Fibroblast of skin of scalp (primary cell): ENCODE data around the gene ARL6IP5.

Experiments used
- DNase-seq: peaks from one replicate; pipeline ENCODE4 v3.0.0-alpha.2; 2013

ARL6IP5 gene

DNA sequence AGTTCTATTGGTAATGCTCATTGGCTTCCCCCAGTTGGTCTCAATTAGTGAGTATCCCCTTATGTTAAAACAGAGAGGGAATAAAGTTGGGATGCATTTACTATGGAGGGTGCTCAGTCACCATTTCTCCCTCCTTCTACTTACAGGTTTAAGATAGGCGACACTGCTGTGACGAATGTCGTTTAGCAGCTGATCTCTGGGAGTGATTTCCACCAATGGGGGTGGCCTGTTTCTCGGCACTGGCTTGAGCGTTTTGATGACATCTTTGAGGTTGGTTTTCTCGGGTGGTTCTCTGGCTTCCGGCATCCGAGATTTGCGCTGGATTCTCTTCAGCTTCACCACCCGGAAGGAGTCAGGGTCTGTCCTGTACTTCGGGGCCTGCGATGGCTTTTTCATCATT is 33.8 kb downstream of the ARL6IP5 start:
- DNase-seq: no peak

DNA sequence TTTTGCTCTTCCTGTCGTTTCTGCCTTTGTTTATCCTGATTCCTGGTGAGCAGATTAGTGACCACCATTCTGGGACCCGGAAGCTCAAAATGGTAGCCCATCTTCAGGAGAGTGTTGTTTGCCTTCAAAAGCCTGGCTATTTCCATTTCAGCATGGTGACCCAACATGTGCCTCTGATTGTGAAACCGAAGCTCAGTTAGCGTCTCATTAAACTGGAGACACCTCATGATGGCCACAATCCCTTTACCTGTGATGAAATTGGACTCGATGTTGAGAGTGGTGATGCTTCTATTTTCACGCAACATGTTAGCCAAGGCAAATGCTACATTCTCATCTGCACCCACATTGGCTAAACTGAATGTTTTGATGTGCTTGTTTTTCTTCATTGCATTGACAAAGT is 34.4 kb downstream of the ARL6IP5 start:
- no peak for DNase-seq

DNA sequence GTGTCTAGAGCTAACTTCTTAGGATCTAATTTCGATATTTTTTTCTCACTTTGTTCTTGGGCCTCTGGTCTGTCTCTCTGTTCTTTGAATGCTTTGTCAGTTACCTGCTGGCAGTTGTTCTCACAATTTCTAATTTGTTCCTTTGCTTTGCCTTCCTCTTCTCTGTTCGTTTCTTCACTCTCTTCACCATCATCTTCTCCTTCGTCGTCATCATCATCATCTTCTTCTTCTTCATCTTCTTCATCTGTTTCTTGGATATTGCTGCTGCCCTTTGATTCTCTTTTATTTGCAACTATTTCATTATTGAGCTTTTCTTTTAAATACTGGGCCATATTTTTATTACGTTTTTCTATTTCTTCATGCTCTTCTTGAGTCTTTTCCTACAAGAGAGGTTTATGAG is 34.9 kb downstream of the ARL6IP5 start:
- DNase-seq: no peak

DNA sequence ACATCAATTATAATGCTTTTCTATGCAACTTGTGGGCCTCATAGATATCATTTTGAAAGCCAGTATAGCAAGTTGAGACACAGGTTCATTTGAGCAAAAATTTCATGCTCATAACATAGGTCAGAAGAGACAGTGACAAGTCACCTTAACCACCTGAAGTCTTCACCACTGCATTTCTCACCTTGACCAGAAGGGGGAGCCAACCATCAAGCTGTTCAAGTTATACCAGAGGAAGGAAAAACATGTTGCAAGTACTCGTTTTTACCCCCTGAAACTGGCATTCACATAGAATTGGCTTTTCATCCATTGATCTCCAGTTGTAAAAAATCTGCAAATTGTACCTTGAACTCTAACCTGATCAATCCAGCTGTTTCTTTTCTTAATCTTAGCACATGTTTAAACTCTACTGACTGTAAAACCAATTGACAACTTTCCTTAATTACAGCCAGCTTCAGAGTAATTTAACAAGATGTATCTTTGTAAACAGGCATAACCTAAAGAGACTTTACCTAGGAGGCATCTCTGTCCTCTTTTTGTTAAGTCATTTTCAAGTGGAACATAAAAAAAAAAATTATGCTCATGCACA is 36.2 kb downstream of the ARL6IP5 start:
- peak; percentile 62 for DNase-seq

DNA sequence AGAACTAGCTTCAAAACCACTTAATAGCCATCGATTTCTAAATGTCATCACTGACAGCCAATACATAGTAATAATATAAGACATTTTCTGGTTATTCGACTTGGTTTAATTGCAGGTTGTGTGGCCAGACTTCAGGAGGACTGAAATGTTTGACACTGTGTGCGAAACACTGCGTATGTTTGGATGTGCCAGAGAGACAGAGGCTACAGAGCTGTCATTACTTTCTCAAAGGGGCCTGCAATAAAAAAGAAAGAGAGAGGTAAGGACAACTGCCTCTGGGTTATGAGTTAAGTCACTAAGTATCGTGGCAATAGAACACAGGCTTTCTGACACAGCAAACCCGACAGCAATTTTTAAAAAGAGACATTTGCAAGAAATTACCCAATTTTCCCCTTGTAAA is 36.8 kb downstream of the ARL6IP5 start:
- DNase-seq: no peak

DNA sequence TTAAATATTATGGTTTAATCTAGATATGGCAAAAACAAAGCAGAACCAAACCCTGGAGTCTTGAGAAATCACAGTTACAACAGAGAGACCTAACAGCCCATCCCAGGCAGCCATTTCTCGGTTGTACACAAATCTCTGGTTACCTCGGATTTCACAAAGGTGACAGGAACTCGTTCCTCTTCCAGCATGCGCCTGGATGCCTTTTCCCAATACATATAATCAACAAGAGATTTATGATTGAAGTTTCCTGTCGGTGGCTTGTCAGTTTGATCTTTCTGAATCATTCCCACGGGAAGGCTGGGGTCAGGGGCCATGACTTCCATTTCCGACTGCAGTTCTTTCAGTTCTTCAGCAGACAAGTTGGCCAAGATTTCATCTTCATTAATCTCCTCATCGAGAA is 37.2 kb downstream of the ARL6IP5 start:
- DNase-seq: no peak

DNA sequence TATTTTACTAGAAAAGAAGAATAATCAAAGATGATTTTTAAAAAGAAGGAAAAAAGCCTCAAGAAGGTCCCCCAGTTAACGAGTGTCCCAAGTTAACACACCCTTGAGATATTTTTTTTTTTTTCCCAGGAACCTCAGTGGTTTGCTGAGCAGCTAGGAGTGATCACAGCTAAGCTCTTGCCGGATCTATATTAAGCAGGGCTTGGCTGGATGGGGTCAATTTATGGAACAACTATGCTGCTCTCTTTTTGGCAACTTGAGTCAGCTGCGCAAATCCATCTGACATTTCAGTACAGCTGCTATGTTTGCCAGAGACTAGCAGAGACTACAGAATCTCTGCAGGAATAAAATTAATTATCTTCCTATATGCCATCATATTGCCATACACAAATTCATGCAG is 37.7 kb downstream of the ARL6IP5 start, which contains the start of gene LMOD3:
Gene LMOD3 (minus strand): TSS at position 193 of the 400 bp plus-strand sequence. CDS start 209 bp downstream, outside the sequence.
- no peak for DNase-seq

DNA sequence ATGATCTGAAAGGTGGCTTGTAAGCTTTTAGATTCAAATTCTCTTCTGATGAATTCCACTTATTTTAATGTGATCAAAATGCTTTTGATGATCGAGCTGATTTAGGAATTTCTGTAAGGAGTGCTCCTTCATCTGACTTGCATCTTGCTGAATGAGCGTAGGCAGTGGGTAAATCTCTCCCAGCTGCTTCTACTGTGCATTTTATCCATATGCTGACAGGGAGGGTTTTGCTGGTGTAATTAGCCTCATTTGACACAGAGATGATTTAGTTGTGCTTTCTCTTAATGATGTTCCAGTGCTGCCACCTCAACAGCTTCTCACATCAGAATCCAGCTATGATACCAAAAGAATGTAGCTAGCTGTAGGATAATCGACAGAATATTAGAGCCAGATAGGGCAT is 41.5 kb downstream of the ARL6IP5 start:
- no peak for DNase-seq

DNA sequence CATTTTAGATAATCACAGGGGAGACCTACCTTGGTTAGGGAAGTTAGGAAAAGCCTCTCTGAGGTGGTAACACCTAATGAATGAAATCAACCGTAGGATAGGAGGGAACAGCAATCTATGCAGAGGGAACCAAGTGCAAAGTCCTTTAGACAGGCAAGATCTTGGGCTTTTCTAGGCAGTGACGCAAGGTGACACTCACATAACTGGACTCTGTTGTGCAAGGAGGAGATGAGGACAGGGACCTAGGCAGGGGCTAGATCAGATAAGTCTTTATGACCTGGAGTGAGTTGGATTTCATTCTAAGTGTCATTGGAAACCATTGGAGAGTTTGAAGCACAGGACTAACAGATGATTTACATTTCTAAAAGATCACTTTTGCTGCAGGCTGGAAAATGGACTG is 42.3 kb downstream of the ARL6IP5 start:
- DNase-seq: no peak

DNA sequence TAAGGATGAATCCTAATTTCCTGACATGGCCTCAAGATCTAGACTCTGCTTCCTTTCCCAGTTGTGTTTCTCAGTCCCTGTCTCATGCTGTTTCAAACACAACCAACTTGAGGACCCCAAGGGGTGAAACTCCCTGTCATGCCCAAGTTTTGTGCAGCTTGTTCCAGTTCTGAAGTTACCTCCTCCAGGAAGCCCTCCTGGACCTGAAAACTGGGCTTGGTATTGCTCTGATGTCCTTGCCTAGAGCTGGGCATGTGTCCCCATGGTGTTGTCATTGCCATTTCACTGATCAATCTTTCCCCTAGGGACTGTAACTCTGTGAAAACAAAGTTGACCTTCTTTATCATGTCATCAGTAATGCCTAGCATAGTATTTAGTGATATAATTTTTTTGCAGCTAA is 43.8 kb downstream of the ARL6IP5 start:
- DNase-seq: no peak

DNA sequence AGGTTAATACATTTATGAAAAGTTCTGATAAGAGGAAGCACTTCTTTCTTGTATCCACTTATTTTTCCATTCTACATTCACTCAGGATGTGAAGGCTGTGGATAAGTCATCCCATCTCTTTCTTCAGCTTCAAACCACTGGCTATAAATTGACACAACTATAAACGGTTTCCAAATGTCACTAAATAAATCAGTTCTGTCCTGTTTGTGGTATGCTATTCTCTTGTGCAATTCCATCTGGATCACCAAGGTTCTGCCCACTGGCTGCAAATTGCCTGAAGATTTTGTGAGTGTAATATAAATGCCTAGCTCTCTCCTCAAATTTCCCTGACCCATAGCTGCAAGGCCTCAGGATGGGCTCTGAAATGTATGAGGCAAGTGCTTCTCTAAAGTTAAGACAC is 44.8 kb downstream of the ARL6IP5 start:
- no peak for DNase-seq

DNA sequence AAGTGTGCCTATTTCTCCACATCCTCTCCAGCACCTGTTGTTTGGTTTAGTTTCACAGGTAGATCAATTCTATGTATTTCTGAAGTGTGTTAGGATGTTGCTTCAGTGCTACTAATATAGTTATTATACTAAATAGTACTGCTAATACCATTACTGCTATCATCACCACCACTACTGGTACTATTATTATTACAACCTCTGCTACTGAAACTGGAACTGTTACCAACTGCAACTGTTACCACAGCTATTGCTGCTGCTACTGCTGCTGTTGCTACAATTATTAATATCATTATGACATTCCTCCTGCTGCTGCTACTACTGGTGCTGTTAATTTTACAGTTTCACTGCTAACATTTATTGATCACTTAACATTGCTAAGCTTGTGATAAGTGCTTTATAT is 46.0 kb downstream of the ARL6IP5 start:
- no peak for DNase-seq

DNA sequence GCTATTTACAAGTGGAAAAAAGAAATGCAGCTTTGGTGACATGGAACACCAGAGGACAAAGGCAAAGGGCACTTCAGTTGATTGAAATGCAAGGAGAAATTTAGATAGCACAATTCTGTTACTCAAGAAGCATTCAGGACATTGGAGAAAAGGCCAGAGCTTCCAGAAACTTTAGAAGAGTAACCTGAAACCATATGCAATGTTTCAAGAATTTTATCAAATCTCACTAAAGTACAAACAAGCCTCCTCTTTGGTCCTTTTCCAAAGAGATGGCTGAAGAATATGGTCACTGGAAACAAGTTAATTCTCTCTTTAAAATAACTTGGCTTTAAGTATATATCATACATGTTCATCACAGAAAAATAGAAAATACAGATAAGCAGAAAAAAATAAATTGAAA is 52.3 kb downstream of the ARL6IP5 start:
- DNase-seq: no peak

DNA sequence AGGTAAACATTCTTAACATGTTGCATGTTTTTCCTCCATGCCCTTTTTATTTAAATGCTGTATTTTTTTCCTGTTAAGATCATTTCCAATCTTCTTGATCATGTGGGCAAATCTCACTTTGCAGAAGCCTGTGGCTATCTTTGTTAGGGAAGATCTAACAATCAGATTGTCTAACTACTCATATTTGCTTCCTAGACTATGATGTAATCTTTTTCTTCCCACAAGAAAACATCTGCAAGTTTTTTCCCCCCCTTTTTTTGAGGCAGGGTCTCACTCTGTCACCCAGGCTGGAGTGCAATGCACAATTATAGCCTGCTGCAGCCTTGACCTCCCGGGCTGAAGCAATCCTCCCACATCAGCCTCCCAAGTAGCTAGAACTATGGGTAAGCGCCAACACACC is 52.7 kb downstream of the ARL6IP5 start:
- no peak for DNase-seq

DNA sequence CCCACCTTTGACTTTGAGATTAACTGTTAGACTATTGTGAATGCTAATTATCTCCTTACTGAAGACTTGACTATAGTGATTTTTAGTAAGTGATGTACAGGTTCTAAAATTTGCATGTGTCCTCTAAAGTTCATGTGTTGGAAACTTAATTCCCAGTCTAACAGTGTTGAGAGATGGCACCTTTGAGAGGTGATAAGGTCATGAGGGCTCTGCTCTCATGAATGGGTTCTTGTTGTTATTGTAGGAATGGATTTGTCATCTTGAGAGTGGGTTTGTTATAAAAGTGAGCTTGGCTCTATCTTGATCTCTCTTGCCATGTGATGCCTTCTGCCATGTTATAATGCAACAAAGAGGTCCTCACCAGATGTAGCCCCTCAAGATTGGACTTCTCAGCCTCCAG is 56.6 kb downstream of the ARL6IP5 start:
- no peak for DNase-seq

DNA sequence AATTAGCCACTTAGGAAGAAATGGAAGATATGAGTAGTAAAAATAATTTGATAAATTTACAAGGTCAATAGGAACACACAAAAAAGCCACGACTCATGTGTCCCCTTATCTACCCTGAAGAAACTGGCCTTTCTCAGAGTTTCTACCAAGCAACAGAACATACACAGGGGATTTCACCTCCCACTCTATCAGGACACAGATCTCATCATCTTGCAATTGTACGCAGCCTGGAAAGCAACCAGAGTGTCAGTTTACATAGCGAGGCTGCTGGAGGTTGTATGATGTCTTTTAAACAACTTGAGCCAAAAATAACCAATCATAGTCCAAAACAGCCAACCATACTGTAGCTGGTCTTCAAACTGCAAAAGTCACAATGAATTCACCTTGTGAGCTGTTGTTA is 57.4 kb downstream of the ARL6IP5 start:
- DNase-seq: peak; percentile 3

DNA sequence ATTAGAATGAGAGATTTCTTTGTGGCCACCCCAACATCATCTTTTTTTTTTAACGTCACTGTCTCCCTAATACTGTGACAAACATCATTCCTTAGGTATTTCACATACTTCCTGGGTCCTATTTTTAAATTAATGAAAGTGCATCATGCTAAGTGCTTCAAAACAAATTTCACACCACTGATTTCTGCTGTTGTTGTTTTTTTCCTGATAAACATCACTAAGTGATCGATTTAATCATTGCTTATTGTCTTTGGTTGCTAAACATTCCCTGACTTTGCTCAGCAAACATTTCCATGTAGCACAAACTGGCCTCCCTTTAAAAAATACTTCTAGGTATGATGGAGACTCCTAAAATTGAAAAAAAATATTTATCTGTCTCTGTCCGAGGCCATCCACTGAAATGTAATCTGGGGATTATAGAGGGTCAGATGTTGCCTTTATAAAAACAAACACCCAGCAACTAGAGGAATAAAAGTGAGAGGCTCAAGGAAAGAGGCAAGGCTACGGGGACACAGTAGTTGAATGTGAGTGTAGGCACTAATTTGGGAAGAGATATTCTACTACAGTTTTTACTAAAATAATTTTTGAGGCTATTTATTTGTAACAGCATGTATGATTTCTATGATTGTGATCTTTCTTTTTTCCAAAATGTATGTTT is 58.2 kb downstream of the ARL6IP5 start:
- no peak for DNase-seq

DNA sequence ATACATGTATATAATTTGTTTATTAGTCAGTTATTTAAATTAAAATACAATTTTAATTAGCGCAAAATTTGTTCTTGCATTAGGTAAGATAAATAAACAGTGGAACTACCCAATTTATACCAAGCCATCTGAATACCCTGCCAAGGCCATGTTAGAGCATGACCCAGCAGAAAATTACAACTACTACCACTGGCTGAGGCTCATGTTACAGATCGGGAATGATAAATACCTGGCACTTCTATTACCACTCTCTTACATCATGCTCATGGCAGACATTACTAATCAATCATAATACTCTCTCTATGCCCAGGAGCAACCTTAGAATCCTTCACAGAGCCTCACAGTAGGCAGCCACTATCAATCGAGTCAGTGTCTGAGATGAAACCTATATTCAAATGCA is 58.9 kb downstream of the ARL6IP5 start:
- DNase-seq: peak; percentile 67

DNA sequence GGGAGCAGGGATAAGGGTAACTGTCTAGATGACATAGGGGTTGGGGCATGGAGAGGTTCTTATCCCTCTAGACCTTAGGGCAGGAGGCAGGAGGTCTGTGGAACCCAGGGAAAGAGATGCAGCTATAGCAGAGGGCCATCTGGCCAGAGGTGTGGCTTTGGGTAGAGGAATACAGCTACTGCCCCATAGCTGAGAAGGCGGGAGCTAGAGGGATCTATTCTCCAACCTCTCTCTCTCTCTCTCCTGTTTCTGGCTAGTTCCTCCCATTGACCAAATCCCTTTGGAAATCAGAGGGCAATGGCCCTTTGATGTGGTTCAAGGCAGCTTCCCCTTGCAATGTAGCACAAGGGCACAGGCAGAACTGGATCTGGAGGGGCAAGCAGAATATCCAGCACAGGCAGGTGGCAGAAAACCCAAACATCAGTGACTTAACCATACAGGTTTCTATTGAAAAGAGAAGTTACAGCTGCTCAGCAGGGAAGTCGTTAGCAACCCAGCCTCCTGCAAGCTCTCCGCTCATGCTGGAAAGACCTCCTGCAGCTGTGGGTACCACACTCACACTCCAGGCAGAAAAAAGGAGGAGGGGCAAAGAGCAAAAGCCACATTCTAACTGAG is 60.0 kb downstream of the ARL6IP5 start:
- DNase-seq: peak; percentile 23

DNA sequence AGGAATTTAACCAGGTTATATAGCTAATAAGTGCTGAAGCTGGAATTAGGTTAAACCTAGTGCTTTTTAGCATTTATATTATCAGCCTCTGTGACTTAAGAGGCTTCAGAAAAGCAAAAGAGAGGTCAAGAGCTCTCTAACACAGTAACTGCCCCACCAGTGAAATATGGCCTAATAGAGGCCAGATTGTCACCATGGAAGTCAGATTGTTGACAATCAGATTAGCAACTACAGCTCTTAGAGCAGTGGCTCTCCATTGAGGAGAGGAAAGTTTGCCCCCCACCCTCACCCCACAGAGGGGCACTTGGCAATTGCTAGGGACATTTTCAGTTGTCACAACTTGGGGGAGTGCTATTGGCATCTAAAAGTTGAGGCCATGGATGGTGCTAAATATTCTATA is 61.0 kb downstream of the ARL6IP5 start:
- no peak for DNase-seq

DNA sequence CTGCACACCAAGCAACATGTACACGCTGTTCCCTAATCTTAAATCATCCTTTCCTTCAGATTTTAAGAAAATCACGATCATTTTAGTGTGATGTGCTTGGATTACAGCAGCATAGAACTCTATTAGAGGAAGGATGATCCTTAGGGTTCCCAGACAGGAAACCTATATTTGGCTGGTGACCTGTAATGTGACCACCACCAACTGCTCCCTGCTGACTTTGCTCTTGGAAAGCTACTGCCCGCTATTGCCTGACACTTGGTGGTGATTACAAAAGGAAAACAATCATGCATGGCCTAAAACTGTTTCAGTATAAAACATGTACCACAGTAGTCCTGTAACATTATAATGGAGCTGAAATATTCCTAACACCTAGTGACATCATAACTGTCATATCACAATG is 64.8 kb downstream of the ARL6IP5 start:
- no peak for DNase-seq
